GM12872 (cell line): ENCODE results near the gene VAV3.

ENCODE experiments used
- TF ChIP-seq, protein P1 (sequence below): IDR thresholded peaks from 3 replicates; pipeline ENCODE4 v1.5.1; 2011; ENCODE audit warnings: low read depth, mild to moderate bottlenecking, low read length, moderate library complexity; ENCODE audit not compliant: insufficient read depth

VAV3 gene

DNA sequence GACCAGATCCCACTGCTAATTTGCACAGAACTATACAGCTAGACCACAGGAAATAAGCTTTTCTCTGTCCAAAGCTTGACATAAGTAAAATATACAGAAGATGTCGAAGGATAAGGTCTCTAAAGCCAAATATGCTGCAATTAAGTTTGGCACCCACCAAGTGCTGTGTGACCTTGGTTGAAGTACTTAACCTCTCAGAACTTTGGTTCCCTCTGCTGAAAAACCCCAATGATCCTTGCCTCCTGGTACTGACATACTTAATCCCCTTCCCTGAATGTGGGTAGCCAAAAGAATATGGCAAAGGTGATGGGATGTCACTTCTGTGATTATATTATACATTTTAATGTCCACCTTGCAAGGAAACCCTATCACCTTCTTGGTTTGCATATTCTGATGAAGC lies 290.5 kb downstream of the VAV3 start:
- TF ChIP-seq, protein P1, sequence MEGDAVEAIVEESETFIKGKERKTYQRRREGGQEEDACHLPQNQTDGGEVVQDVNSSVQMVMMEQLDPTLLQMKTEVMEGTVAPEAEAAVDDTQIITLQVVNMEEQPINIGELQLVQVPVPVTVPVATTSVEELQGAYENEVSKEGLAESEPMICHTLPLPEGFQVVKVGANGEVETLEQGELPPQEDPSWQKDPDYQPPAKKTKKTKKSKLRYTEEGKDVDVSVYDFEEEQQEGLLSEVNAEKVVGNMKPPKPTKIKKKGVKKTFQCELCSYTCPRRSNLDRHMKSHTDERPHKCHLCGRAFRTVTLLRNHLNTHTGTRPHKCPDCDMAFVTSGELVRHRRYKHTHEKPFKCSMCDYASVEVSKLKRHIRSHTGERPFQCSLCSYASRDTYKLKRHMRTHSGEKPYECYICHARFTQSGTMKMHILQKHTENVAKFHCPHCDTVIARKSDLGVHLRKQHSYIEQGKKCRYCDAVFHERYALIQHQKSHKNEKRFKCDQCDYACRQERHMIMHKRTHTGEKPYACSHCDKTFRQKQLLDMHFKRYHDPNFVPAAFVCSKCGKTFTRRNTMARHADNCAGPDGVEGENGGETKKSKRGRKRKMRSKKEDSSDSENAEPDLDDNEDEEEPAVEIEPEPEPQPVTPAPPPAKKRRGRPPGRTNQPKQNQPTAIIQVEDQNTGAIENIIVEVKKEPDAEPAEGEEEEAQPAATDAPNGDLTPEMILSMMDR: no peak

DNA sequence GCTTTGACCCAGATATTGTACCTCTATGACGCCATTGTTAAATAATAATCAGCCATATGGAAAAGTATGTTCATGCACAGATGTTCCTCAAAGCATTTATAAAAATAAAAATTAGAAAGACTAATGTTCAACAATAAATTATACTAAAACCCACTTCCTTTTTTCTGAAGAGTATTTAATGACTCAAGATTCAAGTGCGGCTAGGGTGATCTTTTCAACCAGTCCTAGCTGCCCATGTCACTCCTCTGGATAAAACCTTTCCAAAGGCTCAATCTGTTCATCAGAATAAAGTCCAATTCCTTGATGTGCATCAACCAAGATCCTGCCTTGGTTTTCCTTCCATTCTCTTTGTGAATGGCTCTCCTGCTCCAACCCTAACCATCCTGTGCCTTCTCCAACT lies 292.0 kb downstream of the VAV3 start:
- TF ChIP-seq, protein P1: no peak

DNA sequence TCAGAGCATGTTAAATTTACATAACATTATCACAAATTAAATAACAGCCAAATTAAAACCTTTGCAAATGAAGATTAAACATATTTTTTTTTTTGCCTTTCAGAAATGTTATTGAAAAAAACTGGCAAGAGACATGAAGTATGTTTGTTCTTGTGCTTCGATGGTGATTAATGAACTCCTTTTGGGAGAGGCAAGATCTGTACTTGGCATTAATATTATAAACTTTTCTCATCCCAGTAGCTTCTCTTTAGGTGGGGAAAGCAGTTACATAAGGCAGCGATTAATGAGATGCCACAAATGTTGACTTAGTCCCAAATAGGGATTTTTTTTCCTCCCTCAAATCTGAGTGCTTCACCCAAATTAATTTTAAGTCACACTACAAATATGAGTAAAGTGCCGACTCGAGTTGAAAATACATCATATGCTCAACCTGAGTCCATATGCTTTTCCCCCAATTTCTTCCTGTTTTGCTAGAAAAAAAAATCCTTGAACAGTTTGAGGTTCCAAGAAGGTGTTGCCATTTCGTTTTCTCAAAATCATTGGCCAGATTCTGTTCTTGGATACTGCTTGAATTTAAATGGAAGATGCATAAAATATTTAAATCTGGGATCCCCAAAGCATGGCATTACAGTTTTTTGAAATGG lies 294.5 kb downstream of the VAV3 start:
- TF ChIP-seq, protein P1: no peak

DNA sequence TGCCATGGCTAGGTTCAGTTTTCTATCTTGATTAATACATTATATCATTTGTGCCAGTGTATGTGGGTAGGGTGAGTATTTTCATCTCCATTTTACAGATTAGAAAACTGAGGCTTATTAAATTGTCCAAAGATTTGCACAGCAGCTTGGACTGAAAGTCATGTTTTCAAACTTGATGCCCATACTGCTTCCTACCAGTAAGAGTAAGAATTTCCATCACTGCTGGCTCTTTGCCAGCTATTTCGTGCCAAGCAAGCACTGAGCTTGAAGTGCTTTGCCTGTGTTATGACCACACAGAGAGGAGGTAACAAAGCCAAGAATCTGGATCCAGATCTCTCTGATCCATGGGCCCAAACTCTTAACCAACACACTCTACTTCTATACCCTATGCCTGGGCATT lies 295.0 kb downstream of the VAV3 start:
- TF ChIP-seq, protein P1: no peak

DNA sequence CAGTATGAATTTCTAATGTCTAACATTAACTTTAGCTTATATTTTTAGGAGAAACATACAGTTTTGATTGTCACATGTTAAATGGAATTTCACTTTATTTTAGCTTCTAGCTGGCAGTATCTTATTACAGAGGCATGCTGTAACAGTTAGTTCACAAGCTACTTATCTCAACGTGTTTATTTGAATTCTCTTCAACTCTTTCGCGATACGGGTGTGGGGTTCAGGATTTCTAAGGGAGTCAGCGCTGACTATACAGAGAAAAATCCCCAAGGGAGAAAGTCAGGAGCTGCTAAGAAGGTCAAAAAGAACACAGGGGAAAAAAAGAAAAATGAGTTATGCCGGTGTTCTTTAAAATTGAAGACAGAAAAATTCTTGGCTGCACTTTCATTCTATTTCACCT lies 296.2 kb downstream of the VAV3 start:
- TF ChIP-seq, protein P1: no peak

DNA sequence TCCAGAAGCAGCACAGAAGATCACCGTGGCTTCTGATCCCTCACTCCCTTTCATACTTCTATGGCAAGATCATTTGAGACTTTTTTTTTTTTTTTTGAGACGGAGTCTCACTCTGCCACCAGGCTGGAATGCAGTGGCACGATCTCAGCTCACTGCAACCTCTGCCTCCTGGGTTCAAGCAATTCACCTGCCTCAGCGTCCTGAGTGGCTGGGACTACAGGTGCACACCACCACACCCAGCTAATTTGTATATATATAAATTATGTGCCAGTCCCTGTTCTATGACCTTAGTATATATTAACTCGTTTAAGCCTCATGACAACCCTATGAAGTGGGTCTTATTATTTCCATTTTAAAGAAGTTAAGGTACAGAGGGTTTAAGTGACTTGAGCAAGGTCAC lies 298.5 kb downstream of the VAV3 start:
- TF ChIP-seq, protein P1: no peak

DNA sequence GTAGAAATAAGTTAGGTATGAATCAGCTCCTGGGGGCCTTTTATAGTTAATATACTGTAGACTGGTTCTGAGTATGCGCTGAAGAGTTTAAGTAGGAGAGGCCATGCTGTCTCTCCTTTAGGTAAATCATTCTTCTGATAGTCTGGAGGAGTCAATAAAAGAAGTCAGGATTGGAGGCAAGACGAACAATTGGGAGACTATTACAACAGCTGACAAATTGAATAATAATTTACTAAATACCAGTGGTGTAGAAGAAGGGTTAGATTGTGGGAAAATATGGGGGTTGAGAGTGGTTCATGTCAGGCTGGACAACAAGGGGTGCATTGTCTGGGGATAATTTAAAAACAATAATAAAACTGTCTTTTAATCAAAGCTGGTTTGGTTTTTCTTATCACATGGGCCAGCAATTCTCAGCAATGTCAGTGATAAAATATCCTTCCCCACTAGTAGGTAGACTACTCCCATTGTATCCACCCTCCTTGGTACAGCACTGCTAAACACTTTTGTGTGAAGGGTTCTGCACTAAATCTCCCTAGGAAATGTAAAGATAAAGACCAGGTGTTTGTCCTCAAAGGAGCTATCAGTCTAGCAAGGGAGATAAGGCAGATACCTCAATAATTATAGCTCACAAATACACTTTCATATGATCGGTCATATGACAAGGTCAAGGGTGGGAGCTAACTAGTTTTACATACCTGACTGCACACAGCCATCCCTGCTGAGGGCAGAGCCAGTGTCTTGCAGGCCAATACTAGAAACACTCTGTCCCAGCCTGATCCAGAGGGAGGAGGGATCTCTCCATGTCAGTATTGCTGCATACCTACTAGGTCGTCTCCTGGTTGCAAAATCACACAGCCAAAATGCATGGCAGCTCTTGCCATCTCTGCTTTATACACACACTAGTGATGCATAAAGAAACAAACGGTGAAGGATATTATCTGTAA lies 299.7 kb downstream of the VAV3 start:
- TF ChIP-seq, protein P1: no peak
